Measurements from ENCODE around the gene TP53RK. TPM values are rescaled to one million over a fixed set of nuclear protein-coding genes. Genes with fewer than 3 reads are reported as not detected.

TP53RK gene
- polyA plus RNA-seq, 4 donors: 9.4 to 12.4 (median 10.2) TPM

- no peak for FAIRE-seq
- 59 to 81% (median 68%) methylated on average over 1 of the region's 1 CpG for WGBS, 3 donors
- DNase-seq: no peak
- Histone ChIP-seq H3K27ac (ENCODE audit: low read depth in 1 of 3, low read length in 2 of 3) (no peak overlapping the region), H3K4me3 (ENCODE audit: low read depth in 1 of 3, low read length in 3 of 3) (no peak overlapping the region), H3K4me1 (ENCODE audit: control insufficient read depth in 3 of 3, insufficient read depth in 2 of 3, low read depth in 1 of 3, low read length in 2 of 3) (no peaks in the 10 kb centered on the region), H3K36me3 (ENCODE audit: control insufficient read depth in 3 of 3, insufficient read depth in 2 of 3, low read depth in 1 of 3, low read length in 3 of 3) (peaks cover 0 to 11% (median 0%) of the 10 kb centered on the region in 3 donors), H3K27me3 (ENCODE audit: control insufficient read depth in 3 of 3, insufficient read depth in 3 of 3, low read length in 3 of 3) (no peaks in the 10 kb centered on the region), H3K9me3 (ENCODE audit: control insufficient read depth in 2 of 2, insufficient read depth in 1 of 2, low read depth in 1 of 2, low read length in 1 of 2) (peaks cover 0 to 8% of the 10 kb centered on the region in 2 donors)
These were observed 32.2 kb upstream of the TP53RK start for GRCh38 chr20:46721476-46721875.

- no peak overlapping the region for H3K4me3 ChIP-seq (ENCODE audit: low read depth in 1 of 3, low read length in 3 of 3)
- peaks cover 0 to 7% (median 0%) of the 10 kb centered on the region in 3 donors for H3K36me3 ChIP-seq (ENCODE audit: control insufficient read depth in 3 of 3, insufficient read depth in 2 of 3, low read depth in 1 of 3, low read length in 3 of 3)
- no peaks in the 10 kb centered on the region for H3K4me1 ChIP-seq (ENCODE audit: control insufficient read depth in 3 of 3, insufficient read depth in 2 of 3, low read depth in 1 of 3, low read length in 2 of 3)
- FAIRE-seq: no peak
- no peaks in the 10 kb centered on the region for H3K27me3 ChIP-seq (ENCODE audit: control insufficient read depth in 3 of 3, insufficient read depth in 3 of 3, low read length in 3 of 3)
- peaks cover 0 to 8% of the 10 kb centered on the region in 2 donors for H3K9me3 ChIP-seq (ENCODE audit: control insufficient read depth in 2 of 2, insufficient read depth in 1 of 2, low read depth in 1 of 2, low read length in 1 of 2)
- DNase-seq: no peak
- H3K27ac ChIP-seq (ENCODE audit: low read depth in 1 of 3, low read length in 2 of 3): no peak overlapping the region
These were observed 31.7 kb upstream of the TP53RK start for GRCh38 chr20:46720776-46721425.

DNA sequence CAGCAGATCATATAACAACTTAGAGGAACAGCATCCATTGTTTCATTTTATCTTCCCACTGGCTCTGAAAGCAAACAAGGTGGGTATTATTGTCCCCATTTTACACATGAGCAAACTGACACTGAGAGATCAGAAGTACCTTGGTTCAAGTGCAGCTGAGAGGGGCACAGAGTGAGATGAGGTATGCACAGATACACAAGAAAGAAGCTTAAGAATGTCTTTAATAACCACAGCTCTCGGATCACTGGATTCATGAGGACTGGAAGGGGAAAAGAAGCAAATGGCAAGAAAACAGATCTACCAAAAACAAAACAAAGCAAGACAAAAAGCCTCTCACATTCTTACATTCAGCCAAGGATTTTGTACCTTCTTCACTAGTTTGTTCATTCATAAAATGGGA is 30.8 kb upstream of the TP53RK start:
- H3K4me3 ChIP-seq (ENCODE audit: low read depth in 1 of 3, low read length in 3 of 3): no peak overlapping the region
- H3K27ac ChIP-seq (ENCODE audit: low read depth in 1 of 3, low read length in 2 of 3): no peak overlapping the region
- 88 to 96% (median 92%) methylated on average over 1 of the region's 1 CpG for WGBS, 3 donors
- peaks cover 0 to under 1% (median 0%) of the 10 kb centered on the region in 3 donors for H3K36me3 ChIP-seq (ENCODE audit: control insufficient read depth in 3 of 3, insufficient read depth in 2 of 3, low read depth in 1 of 3, low read length in 3 of 3)
- FAIRE-seq (no peak), DNase-seq (no peak)
- H3K27me3 ChIP-seq (ENCODE audit: control insufficient read depth in 3 of 3, insufficient read depth in 3 of 3, low read length in 3 of 3): no peaks in the 10 kb centered on the region
- peaks cover 0 to 8% of the 10 kb centered on the region in 2 donors for H3K9me3 ChIP-seq (ENCODE audit: control insufficient read depth in 2 of 2, insufficient read depth in 1 of 2, low read depth in 1 of 2, low read length in 1 of 2)
- no peaks in the 10 kb centered on the region for H3K4me1 ChIP-seq (ENCODE audit: control insufficient read depth in 3 of 3, insufficient read depth in 2 of 3, low read depth in 1 of 3, low read length in 2 of 3)

- H3K27ac ChIP-seq (ENCODE audit: low read depth in 1 of 3, low read length in 2 of 3): no peak overlapping the region
- no peak for FAIRE-seq
- no peaks in the 10 kb centered on the region for H3K4me1 ChIP-seq (ENCODE audit: control insufficient read depth in 3 of 3, insufficient read depth in 2 of 3, low read depth in 1 of 3, low read length in 2 of 3)
- 90 to 93% (median 90%) methylated on average over 9 of the region's 9 CpGs for WGBS, 3 donors
- H3K36me3 ChIP-seq (ENCODE audit: control insufficient read depth in 3 of 3, insufficient read depth in 2 of 3, low read depth in 1 of 3, low read length in 3 of 3): no peaks in the 10 kb centered on the region
- H3K4me3 ChIP-seq (ENCODE audit: low read depth in 1 of 3, low read length in 3 of 3): no peak overlapping the region
- H3K27me3 ChIP-seq (ENCODE audit: control insufficient read depth in 3 of 3, insufficient read depth in 3 of 3, low read length in 3 of 3): no peaks in the 10 kb centered on the region
- peaks cover 0 to 5% of the 10 kb centered on the region in 2 donors for H3K9me3 ChIP-seq (ENCODE audit: control insufficient read depth in 2 of 2, insufficient read depth in 1 of 2, low read depth in 1 of 2, low read length in 1 of 2)
- DNase-seq: no peak
These were observed 28.7 kb upstream of the TP53RK start for GRCh38 chr20:46717818-46718541.

GRCh38 chr20:46715292-46715756 is 26.1 kb upstream of the TP53RK start:
- Histone ChIP-seq H3K4me1 (ENCODE audit: control insufficient read depth in 3 of 3, insufficient read depth in 2 of 3, low read depth in 1 of 3, low read length in 2 of 3) (peaks cover 0 to 3% (median 0%) of the 10 kb centered on the region in 3 donors), H3K4me3 (ENCODE audit: low read depth in 1 of 3, low read length in 3 of 3) (no peak overlapping the region), H3K27ac (ENCODE audit: low read depth in 1 of 3, low read length in 2 of 3) (peak overlapping the region in 2 of 3 donors; percentile 6 to 34), H3K27me3 (ENCODE audit: control insufficient read depth in 3 of 3, insufficient read depth in 3 of 3, low read length in 3 of 3) (no peaks in the 10 kb centered on the region), H3K9me3 (ENCODE audit: control insufficient read depth in 2 of 2, insufficient read depth in 1 of 2, low read depth in 1 of 2, low read length in 1 of 2) (no peaks in the 10 kb centered on the region), H3K36me3 (ENCODE audit: control insufficient read depth in 3 of 3, insufficient read depth in 2 of 3, low read depth in 1 of 3, low read length in 3 of 3) (peaks cover 0 to 4% (median 0%) of the 10 kb centered on the region in 3 donors)
- DNase-seq (peak; percentile 14 to 44), FAIRE-seq (no peak)
- WGBS, 3 donors: 13 to 30% (median 21%) methylated on average over 4 of the region's 4 CpGs

DNA sequence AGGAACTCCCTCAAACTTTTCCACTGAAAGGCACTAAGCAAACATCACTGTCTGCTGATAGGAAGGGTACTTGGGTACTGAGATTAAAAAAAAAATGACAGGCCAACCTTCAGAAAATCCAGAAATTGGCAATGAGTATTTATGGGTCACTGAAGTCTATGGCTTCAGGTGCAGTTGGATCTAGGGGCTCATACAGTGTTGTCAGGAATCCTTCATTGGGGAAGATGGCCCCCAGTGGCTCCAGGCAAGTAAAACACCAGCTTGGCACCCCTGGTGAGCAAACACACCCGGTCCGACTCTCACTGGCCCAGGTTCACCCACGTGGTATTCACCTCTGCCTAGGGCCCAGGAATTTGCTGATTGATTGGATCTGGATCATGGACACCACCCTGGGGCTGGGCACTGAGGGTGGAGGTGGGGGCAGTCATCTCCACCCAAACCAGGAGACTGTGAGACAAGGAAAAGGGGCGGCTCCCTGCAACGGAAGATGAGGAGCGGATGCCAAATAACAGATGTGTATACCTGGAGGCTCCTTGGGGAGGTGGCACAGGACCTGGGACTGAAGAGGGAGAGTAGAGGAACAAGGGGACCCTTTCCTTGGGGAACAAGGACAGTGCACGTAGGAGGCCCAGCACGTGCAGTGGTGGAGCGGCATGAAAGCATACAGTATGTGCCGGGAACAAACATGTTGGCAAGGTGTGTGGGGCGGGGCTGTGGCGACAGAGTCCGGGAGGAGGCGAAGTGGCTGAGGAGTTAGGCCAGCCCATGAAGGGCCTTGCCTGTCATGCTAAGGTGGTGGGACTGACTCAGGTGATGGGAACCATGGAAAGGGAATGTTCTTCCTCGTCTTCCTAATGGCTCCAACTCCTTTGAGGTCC is 25.0 kb upstream of the TP53RK start:
- no peaks in the 10 kb centered on the region for H3K27me3 ChIP-seq (ENCODE audit: control insufficient read depth in 3 of 3, insufficient read depth in 3 of 3, low read length in 3 of 3)
- 36 to 77% (median 71%) methylated on average over 15 of the region's 15 CpGs for WGBS, 3 donors
- peaks cover 0 to 6% (median 0%) of the 10 kb centered on the region in 3 donors for H3K4me1 ChIP-seq (ENCODE audit: control insufficient read depth in 3 of 3, insufficient read depth in 2 of 3, low read depth in 1 of 3, low read length in 2 of 3)

DNA sequence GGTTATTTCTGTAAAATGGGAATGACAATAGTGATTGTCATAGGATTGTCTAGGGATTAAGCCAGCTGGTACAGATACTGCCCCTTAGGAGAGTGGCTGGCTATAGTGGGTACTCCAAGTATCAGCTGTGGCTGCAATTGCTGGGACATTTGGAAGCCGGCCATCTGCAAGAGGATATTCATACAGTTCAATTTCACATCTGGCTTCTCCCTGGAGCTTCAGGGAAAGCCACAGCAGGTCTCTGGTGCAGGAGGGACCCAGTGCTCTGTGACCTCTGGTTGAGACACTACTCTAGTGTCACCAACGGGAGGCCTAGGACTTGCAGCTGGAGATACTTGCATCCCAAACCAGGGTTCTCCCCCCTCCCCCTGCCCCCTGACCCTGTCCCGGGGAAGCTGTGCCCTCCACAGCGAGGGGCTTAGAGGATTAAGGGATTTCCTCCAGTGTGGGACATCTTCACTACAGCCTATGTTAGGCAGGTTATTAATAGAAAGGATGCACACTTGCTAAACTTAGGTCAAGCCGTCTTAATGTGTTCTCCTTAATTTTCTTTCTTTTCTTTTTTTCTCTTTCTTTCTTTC is 22.9 kb upstream of the TP53RK start:
- Histone ChIP-seq H3K9me3 (ENCODE audit: control insufficient read depth in 2 of 2, insufficient read depth in 1 of 2, low read depth in 1 of 2, low read length in 1 of 2) (no peaks in the 10 kb centered on the region), H3K27me3 (ENCODE audit: control insufficient read depth in 3 of 3, insufficient read depth in 3 of 3, low read length in 3 of 3) (no peaks in the 10 kb centered on the region), H3K27ac (ENCODE audit: low read depth in 1 of 3, low read length in 2 of 3) (no peak overlapping the region), H3K36me3 (ENCODE audit: control insufficient read depth in 3 of 3, insufficient read depth in 2 of 3, low read depth in 1 of 3, low read length in 3 of 3) (peaks cover 0 to 4% (median 0%) of the 10 kb centered on the region in 3 donors), H3K4me3 (ENCODE audit: low read depth in 1 of 3, low read length in 3 of 3) (no peak overlapping the region), H3K4me1 (ENCODE audit: control insufficient read depth in 3 of 3, insufficient read depth in 2 of 3, low read depth in 1 of 3, low read length in 2 of 3) (peaks cover 0 to 15% (median 0%) of the 10 kb centered on the region in 3 donors)
- WGBS, 3 donors: 71 to 85% (median 75%) methylated on average over 5 of the region's 5 CpGs
- FAIRE-seq (no peak), DNase-seq (no peak)

More for the DNA sequence above, 25.0 kb upstream of the TP53RK start:
- DNase-seq (peak; percentile 21 to 28), FAIRE-seq (no peak)
- no peak overlapping the region for H3K4me3 ChIP-seq (ENCODE audit: low read depth in 1 of 3, low read length in 3 of 3)
- no peaks in the 10 kb centered on the region for H3K9me3 ChIP-seq (ENCODE audit: control insufficient read depth in 2 of 2, insufficient read depth in 1 of 2, low read depth in 1 of 2, low read length in 1 of 2)
- H3K27ac ChIP-seq (ENCODE audit: low read depth in 1 of 3, low read length in 2 of 3): no peak overlapping the region
- H3K36me3 ChIP-seq (ENCODE audit: control insufficient read depth in 3 of 3, insufficient read depth in 2 of 3, low read depth in 1 of 3, low read length in 3 of 3): peaks cover 0 to 4% (median 0%) of the 10 kb centered on the region in 3 donors
